OCI-LY7 (cell line): ENCODE results near the gene ZMAT3. TPM values are rescaled to one million over a fixed set of nuclear protein-coding genes. Genes with fewer than 3 reads are reported as not detected.

ENCODE experiments used
- BruUV-seq: library from RNA; stranded (reverse); fragments of 400-500 nt; replicated peaks from 2 replicates; lab custom pipeline; 2021; lab: Mats Ljungman, UMichigan
- CTCF ChIA-PET: fragments of 300-600 bp; sonication (Branson Sonifier 250); formaldehyde crosslinking; loops from one replicate; lab custom pipeline; 2022; ENCODE audit warnings: antibody characterized with exemption; ENCODE audit not compliant: unreplicated experiment; lab: Charles Lee
- POLR2A ChIA-PET: fragments of 300-600 bp; sonication (Branson Sonifier 250); formaldehyde crosslinking; loops from one replicate; lab custom pipeline; 2022; ENCODE audit warnings: antibody characterized with exemption; lab: Charles Lee
- DNase-seq: peaks from one replicate; pipeline ENCODE4 v3.0.0-alpha.2; 2015; ENCODE audit warnings: low spot score
- H2AFZ ChIP-seq: fragments of 200-600 bp; sonication (generic), shearing (Covaris generic); 2 replicates; pipeline ENCODE4 v1.6.1; 2014; ENCODE audit warnings: mild to moderate bottlenecking, antibody characterized with exemption, low read length, moderate library complexity
- H3K27ac ChIP-seq: fragments of 200-600 bp; sonication (generic); 2 replicates; pipeline ENCODE4 v1.5.1; 2014; ENCODE audit warnings: mixed run types, low read depth, mild to moderate bottlenecking, moderate library complexity, low read length, inconsistent platforms; ENCODE audit not compliant: poor library complexity, severe bottlenecking
- H3K36me3 ChIP-seq: fragments of 200-600 bp; sonication (generic); 2 replicates; pipeline ENCODE4 v1.6.1; 2014; ENCODE audit warnings: mild to moderate bottlenecking, antibody characterized with exemption, low read length, moderate library complexity, mixed read lengths; ENCODE audit not compliant: insufficient read depth
- H3K4me1 ChIP-seq: fragments of 200-600 bp; sonication (generic); 2 replicates; pipeline ENCODE4 v1.5.1; 2014; ENCODE audit warnings: mild to moderate bottlenecking, low read length; ENCODE audit not compliant: insufficient read depth, poor library complexity, severe bottlenecking
- H3K4me2 ChIP-seq: fragments of 200-600 bp; sonication (generic); 2 replicates; pipeline ENCODE4 v1.6.1; 2014; ENCODE audit warnings: mild to moderate bottlenecking, low read length
- H3K4me3 ChIP-seq: fragments of 200-600 bp; sonication (generic); 2 replicates; pipeline ENCODE4 v1.5.1; 2014; ENCODE audit warnings: mild to moderate bottlenecking, low read depth, low read length; ENCODE audit not compliant: poor library complexity, severe bottlenecking
- H3K79me2 ChIP-seq: fragments of 200-600 bp; sonication (generic); 2 replicates; pipeline ENCODE4 v1.6.1; 2016; ENCODE audit warnings: low read depth, mild to moderate bottlenecking, low read length, moderate library complexity, mixed read lengths; ENCODE audit not compliant: insufficient read depth
- H3K9me2 ChIP-seq: fragments of 200-600 bp; sonication (generic); 2 replicates; pipeline ENCODE4 v1.6.1; 2016; ENCODE audit warnings: mild to moderate bottlenecking, low read length, mixed read lengths; ENCODE audit not compliant: insufficient read depth
- H3K9me3 ChIP-seq: fragments of 200-600 bp; sonication (generic); 2 replicates; pipeline ENCODE4 v1.6.1; 2014; ENCODE audit warnings: mild to moderate bottlenecking, mixed run types, low read length, mixed read lengths
- H4K20me1 ChIP-seq: fragments of 200-600 bp; sonication (generic); 2 replicates; pipeline ENCODE4 v1.6.1; 2014; ENCODE audit warnings: mild to moderate bottlenecking, antibody characterized with exemption, low read length, moderate library complexity, mixed read lengths; ENCODE audit not compliant: insufficient read depth
- EZH2phosphoT487 ChIP-seq: fragments of 200-600 bp; sonication (generic); IDR thresholded peaks from 2 replicates; pipeline ENCODE4 v1.6.1; 2018; ENCODE audit warnings: low read depth, borderline replicate concordance, mild to moderate bottlenecking, mixed run types, antibody characterized with exemption, low read length, moderate library complexity, mixed read lengths
- intact Hi-C: fragments of 100-400 bp; cut with micrococcal nuclease; formaldehyde crosslinking; loops from one replicate; pipeline ENCODE4 v1.10.0; 2022; ENCODE audit not compliant: unreplicated experiment
- total RNA-seq, 2 experiments: library from RNA; depleted of rRNA in 1 of 2; stranded (reverse); fragments of >200 nt in 1 of 2; shearing (Covaris generic) in 1 of 2; gene quantifications; 2 replicates each; pipeline ENCODE4 v1.2.3, GENCODE V29; 2014 to 2022
- TF ChIP-seq, protein P1 (sequence below): fragments of 200-600 bp; sonication (generic); conservative IDR thresholded peaks from 2 replicates; pipeline ENCODE4 v1.5.1; 2014; ENCODE audit warnings: mild to moderate bottlenecking, antibody characterized with exemption, low read length, moderate library complexity, mixed read lengths

ZMAT3 gene
- total RNA-seq, 2 experiments from 2014 or later = 3.7 to 11.3 TPM

DNA sequence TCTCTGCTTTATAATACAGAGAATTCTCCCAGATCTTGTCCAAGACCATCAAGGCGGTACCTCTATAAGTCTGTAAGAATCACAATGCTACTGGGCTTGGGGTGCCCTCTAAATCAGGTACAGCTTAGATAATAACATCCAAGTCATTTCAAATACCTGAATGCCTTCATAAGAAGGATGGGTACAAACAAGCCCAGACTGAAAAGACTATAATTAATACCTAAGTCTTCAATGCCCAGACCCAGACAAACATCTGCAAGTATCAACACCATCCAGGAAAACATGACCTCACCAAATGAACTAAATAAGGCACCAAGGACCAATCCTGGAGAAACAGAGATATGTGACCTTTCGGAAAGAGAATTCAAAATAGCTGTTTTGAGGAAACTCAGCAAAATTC is 65.9 kb downstream of the ZMAT3 start:
- H3K27ac ChIP-seq = no peak overlapping the region
- H3K9me3 ChIP-seq = no peaks in the 10 kb centered on the region
- H4K20me1 ChIP-seq = no peaks in the 10 kb centered on the region
- no peaks in the 10 kb centered on the region for H3K9me2 ChIP-seq
- H3K4me2 ChIP-seq = no peak overlapping the region
- POLR2A ChIA-PET = no interaction called here
- no TSS peak for BruUV-seq
- CTCF ChIA-PET = no interaction called here
- intact Hi-C loops = no loop called here
- no peaks in the 10 kb centered on the region for H3K36me3 ChIP-seq
- no peaks in the 10 kb centered on the region for H3K4me1 ChIP-seq
- no peak for TF ChIP-seq EZH2phosphoT487
- TF ChIP-seq, protein P1, sequence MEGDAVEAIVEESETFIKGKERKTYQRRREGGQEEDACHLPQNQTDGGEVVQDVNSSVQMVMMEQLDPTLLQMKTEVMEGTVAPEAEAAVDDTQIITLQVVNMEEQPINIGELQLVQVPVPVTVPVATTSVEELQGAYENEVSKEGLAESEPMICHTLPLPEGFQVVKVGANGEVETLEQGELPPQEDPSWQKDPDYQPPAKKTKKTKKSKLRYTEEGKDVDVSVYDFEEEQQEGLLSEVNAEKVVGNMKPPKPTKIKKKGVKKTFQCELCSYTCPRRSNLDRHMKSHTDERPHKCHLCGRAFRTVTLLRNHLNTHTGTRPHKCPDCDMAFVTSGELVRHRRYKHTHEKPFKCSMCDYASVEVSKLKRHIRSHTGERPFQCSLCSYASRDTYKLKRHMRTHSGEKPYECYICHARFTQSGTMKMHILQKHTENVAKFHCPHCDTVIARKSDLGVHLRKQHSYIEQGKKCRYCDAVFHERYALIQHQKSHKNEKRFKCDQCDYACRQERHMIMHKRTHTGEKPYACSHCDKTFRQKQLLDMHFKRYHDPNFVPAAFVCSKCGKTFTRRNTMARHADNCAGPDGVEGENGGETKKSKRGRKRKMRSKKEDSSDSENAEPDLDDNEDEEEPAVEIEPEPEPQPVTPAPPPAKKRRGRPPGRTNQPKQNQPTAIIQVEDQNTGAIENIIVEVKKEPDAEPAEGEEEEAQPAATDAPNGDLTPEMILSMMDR = no peak
- H2AFZ ChIP-seq = no peak overlapping the region
- H3K79me2 ChIP-seq = no peaks in the 10 kb centered on the region
- no peak for DNase-seq
- no peak overlapping the region for H3K4me3 ChIP-seq

DNA sequence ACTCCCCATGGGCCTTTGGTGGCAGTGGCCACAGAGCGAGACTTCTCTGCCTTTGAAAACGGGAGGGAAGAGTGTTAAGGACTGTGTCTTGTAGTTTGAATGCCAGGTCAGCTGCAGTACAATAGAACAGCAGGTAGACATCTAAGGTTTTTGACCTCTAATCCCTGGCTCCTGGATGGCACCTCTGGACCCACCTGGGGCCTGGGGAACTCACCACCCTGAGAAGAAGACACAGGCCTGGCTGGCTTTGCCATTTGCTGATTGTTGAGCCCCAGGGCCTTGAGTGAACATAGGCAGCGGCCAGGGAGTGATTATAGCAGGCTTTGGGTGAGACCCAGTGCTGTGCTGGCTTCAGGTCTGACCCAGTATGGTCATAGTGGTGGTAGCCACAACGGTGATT is 66.4 kb downstream of the ZMAT3 start:
- Histone ChIP-seq H3K4me3 (no peak overlapping the region), H3K27ac (no peak overlapping the region), H2AFZ (no peak overlapping the region), H3K9me3 (no peaks in the 10 kb centered on the region), H3K79me2 (no peaks in the 10 kb centered on the region), H3K4me1 (no peaks in the 10 kb centered on the region), H3K36me3 (no peaks in the 10 kb centered on the region), H4K20me1 (no peaks in the 10 kb centered on the region), H3K4me2 (no peak overlapping the region), H3K9me2 (no peaks in the 10 kb centered on the region)
- no peak for TF ChIP-seq EZH2phosphoT487
- TF ChIP-seq, protein P1 = no peak
- BruUV-seq = no TSS peak
- DNase-seq = no peak
- ChIA-PET CTCF (no interaction called here), POLR2A (no interaction called here)
- intact Hi-C loops = no loop called here

DNA sequence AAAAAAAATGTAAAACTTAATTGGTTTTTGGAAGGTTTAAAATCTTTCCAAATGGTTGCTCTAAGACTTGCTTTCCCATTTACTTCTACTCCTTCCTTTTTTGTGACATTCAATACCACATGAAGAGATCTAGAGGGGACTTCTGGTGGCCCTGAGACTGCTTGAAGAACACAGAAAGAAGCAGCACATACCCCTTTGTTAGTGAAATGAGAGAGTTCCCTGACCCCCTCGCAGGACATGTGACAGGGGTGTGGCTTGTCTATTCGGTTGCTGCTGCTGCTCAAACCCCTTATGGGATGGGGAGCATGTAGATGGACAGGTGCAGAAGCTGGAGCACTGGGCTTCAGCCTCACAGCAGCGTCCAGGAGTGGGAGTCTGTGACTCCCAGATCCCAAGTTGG is 71.0 kb downstream of the ZMAT3 start:
- Histone ChIP-seq H3K36me3 (no peaks in the 10 kb centered on the region), H3K4me1 (no peaks in the 10 kb centered on the region), H3K4me3 (no peak overlapping the region), H3K4me2 (no peak overlapping the region), H4K20me1 (no peaks in the 10 kb centered on the region), H3K9me2 (no peaks in the 10 kb centered on the region), H2AFZ (no peak overlapping the region), H3K79me2 (no peaks in the 10 kb centered on the region), H3K27ac (no peak overlapping the region), H3K9me3 (no peaks in the 10 kb centered on the region)
- TF ChIP-seq EZH2phosphoT487 = no peak
- TF ChIP-seq, protein P1 = no peak
- intact Hi-C loops = no loop called here
- ChIA-PET POLR2A (interaction anchor here (0.7 kb wide), 1 partner anchor 334 kb away, joined by 3 read pairs; no protein-coding TSS in a partner anchor), CTCF (no interaction called here)
- DNase-seq = no peak
- no TSS peak for BruUV-seq
